ENCODE results near the gene IL12A. TPM values are rescaled to one million over a fixed set of nuclear protein-coding genes. Genes with fewer than 3 reads are reported as not detected.

The IL12A gene
- total RNA-seq, 2 donors from 2014 or later, result not detected

GRCh38 chr3:159960188-159961148 is 28.2 kb upstream of the IL12A start:
- TF ChIP-seq CTCF (IDR thresholded peaks at IDR 0.05), result no peak
- ATAC-seq (ENCODE audit: insufficient number of reproducible peaks, low FRiP score, low read depth) (no peak), DNase-seq (ENCODE audit: low spot score) (no peak)
- Histone ChIP-seq H3K4me3 (no peak overlapping the region), H3K9me3 (no peaks in the 10 kb centered on the region), H3K27me3 (replicated peaks; ENCODE audit: insufficient read depth) (no peaks in the 10 kb centered on the region), H3K36me3 (no peaks in the 10 kb centered on the region), H3K4me1 (ENCODE audit: control insufficient read depth in 1 of 2, low read depth in 2 of 2) (no peaks in the 10 kb centered on the region), H3K27ac (no peak overlapping the region)

GRCh38 chr3:159964166-159964973 is 24.3 kb upstream of the IL12A start:
- Histone ChIP-seq H3K4me1 (ENCODE audit: control insufficient read depth in 1 of 2, low read depth in 2 of 2) (no peaks in the 10 kb centered on the region), H3K27ac (no peak overlapping the region), H3K36me3 (no peaks in the 10 kb centered on the region), H3K27me3 (replicated peaks; ENCODE audit: insufficient read depth) (no peaks in the 10 kb centered on the region), H3K4me3 (no peak overlapping the region), H3K9me3 (no peaks in the 10 kb centered on the region)
- ATAC-seq (ENCODE audit: insufficient number of reproducible peaks, low FRiP score, low read depth), result no peak
- no peak for TF ChIP-seq CTCF (IDR thresholded peaks at IDR 0.05)
- DNase-seq (ENCODE audit: low spot score), result no peak

GRCh38 chr3:159971311-159971710 is 17.3 kb upstream of the IL12A start:
- Histone ChIP-seq H3K9me3 (no peaks in the 10 kb centered on the region), H3K4me1 (ENCODE audit: control insufficient read depth in 1 of 2, low read depth in 2 of 2) (no peaks in the 10 kb centered on the region), H3K27me3 (replicated peaks; ENCODE audit: insufficient read depth) (no peaks in the 10 kb centered on the region), H3K4me3 (no peak overlapping the region), H3K36me3 (no peaks in the 10 kb centered on the region), H3K27ac (no peak overlapping the region)
- DNase-seq (ENCODE audit: low spot score), result no peak
- TF ChIP-seq CTCF (IDR thresholded peaks at IDR 0.05), result no peak
- no peak for ATAC-seq (ENCODE audit: insufficient number of reproducible peaks, low FRiP score, low read depth)

- H3K4me3 ChIP-seq, result no peak overlapping the region
- H3K27me3 ChIP-seq (replicated peaks; ENCODE audit: insufficient read depth), result no peaks in the 10 kb centered on the region
- no peak for DNase-seq (ENCODE audit: low spot score)
- no peak overlapping the region for H3K27ac ChIP-seq
- TF ChIP-seq CTCF (IDR thresholded peaks at IDR 0.05), result no peak
- H3K4me1 ChIP-seq (ENCODE audit: control insufficient read depth in 1 of 2, low read depth in 2 of 2), result no peaks in the 10 kb centered on the region
- no peaks in the 10 kb centered on the region for H3K9me3 ChIP-seq
- no peaks in the 10 kb centered on the region for H3K36me3 ChIP-seq
- ATAC-seq (ENCODE audit: insufficient number of reproducible peaks, low FRiP score, low read depth), result no peak
Observed at GRCh38 chr3:159977295-159977694, 11.3 kb upstream of the IL12A start.

- Histone ChIP-seq H3K4me1 (ENCODE audit: control insufficient read depth in 1 of 2, low read depth in 2 of 2) (no peaks in the 10 kb centered on the region), H3K9me3 (no peaks in the 10 kb centered on the region), H3K4me3 (no peak overlapping the region), H3K27me3 (replicated peaks; ENCODE audit: insufficient read depth) (no peaks in the 10 kb centered on the region), H3K36me3 (no peaks in the 10 kb centered on the region), H3K27ac (no peak overlapping the region)
- TF ChIP-seq CTCF (IDR thresholded peaks at IDR 0.05), result no peak
- no peak for DNase-seq (ENCODE audit: low spot score)
- no peak for ATAC-seq (ENCODE audit: insufficient number of reproducible peaks, low FRiP score, low read depth)
Observed at GRCh38 chr3:159978353-159978752, 10.3 kb upstream of the IL12A start.
